Progenitor cell of endocrine pancreas (in vitro differentiated cells): Measurements from ENCODE around the gene THOP1. TPM values are rescaled to one million over a fixed set of nuclear protein-coding genes. Genes with fewer than 3 reads are reported as not detected.

ENCODE experiments used
- DNase-seq: peaks from one replicate; pipeline ENCODE4 v3.0.0; 2021; ENCODE audit warnings: low spot score; ENCODE audit not compliant: unreplicated experiment
- H3K27ac Mint-ChIP-seq: 2 replicates; pipeline ENCODE4 v1.8.0; 2021; ENCODE audit warnings: mild to moderate bottlenecking, moderate library complexity, mixed read lengths
- H3K27me3 Mint-ChIP-seq: 2 replicates; pipeline ENCODE4 v1.8.0; 2021; ENCODE audit warnings: mixed read lengths
- H3K36me3 Mint-ChIP-seq: 2 replicates; pipeline ENCODE4 v1.8.0; 2022; ENCODE audit warnings: mixed read lengths; ENCODE audit not compliant: insufficient read depth
- H3K4me1 Mint-ChIP-seq: 2 replicates; pipeline ENCODE4 v1.8.0; 2021; ENCODE audit warnings: low read depth, mixed read lengths
- H3K4me3 Mint-ChIP-seq: 2 replicates; pipeline ENCODE4 v1.8.0; 2021; ENCODE audit warnings: low read depth, mild to moderate bottlenecking, moderate library complexity, mixed read lengths
- H3K9me3 Mint-ChIP-seq: 2 replicates; pipeline ENCODE4 v1.8.0; 2021; ENCODE audit warnings: low read depth, mixed read lengths
- CTCF ChIP-seq: fragments of 200-600 bp; sonication (generic); IDR thresholded peaks from one replicate; pipeline ENCODE4 v1.5.0; 2021; ENCODE audit warnings: antibody characterized with exemption, mild to moderate bottlenecking; ENCODE audit not compliant: unreplicated experiment
- total RNA-seq: library from RNA; stranded (reverse); gene quantifications from 2 replicates; pipeline ENCODE4 v1.2.1, GENCODE V29; 2021

THOP1 gene
- total RNA-seq, 1 donor from 2014 or later = 108 TPM

DNA sequence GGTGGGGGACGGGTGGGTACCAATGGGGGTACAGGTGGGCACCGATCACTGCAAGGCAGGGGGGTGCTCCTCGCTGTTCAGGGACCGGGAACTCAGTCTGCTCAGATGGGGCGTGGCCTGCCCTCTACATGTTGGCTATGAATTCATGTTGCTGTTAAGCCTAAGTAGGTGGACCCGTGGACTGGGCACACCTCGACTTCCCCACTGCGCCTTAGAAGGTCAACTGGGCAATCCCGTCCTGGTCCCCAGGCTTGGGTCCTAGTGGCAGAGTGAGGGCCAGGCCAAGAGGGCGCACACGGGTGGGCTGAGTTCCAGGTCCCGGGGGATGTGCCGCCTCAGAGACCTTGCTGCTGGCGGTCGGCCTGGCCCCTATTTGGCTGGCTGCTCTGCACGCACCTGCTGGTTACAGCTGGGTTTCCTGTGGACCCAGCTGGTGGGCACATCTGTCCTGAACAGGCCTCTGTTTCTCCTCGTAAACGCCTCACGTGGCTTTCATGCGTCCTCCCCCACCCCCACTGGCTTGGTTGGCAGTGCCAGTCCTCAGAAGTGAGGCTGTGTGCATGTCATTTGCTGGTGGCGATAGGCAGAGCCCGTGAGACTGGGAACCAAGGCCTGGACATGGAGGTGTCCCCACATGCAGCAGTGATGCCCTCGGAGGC, 20.8 kb downstream of the THOP1 start:
- no peak for DNase-seq
- H3K27ac Mint-ChIP-seq = no peak overlapping the region
- H3K4me1 Mint-ChIP-seq = no peaks in the 10 kb centered on the region
- H3K4me3 Mint-ChIP-seq = no peak overlapping the region
- peaks cover 12% of the 10 kb centered on the region for H3K36me3 Mint-ChIP-seq
- no peaks in the 10 kb centered on the region for H3K27me3 Mint-ChIP-seq
- H3K9me3 Mint-ChIP-seq = no peaks in the 10 kb centered on the region
- TF ChIP-seq CTCF = no peak

GRCh38 chr19:2806736-2807378, 21.6 kb downstream of the THOP1 start:
- Mint-ChIP-seq H3K36me3 (peaks cover 12% of the 10 kb centered on the region), H3K4me1 (no peaks in the 10 kb centered on the region), H3K4me3 (no peak overlapping the region), H3K9me3 (no peaks in the 10 kb centered on the region), H3K27ac (no peak overlapping the region), H3K27me3 (no peaks in the 10 kb centered on the region)
- no peak for DNase-seq
- TF ChIP-seq CTCF = no peak

GRCh38 chr19:2807379-2808128, 22.3 kb downstream of the THOP1 start:
- no peak for DNase-seq
- Mint-ChIP-seq H3K27ac (no peak overlapping the region), H3K4me3 (no peak overlapping the region), H3K27me3 (no peaks in the 10 kb centered on the region), H3K4me1 (no peaks in the 10 kb centered on the region), H3K36me3 (peaks cover 11% of the 10 kb centered on the region), H3K9me3 (no peaks in the 10 kb centered on the region)
- no peak for TF ChIP-seq CTCF

DNA sequence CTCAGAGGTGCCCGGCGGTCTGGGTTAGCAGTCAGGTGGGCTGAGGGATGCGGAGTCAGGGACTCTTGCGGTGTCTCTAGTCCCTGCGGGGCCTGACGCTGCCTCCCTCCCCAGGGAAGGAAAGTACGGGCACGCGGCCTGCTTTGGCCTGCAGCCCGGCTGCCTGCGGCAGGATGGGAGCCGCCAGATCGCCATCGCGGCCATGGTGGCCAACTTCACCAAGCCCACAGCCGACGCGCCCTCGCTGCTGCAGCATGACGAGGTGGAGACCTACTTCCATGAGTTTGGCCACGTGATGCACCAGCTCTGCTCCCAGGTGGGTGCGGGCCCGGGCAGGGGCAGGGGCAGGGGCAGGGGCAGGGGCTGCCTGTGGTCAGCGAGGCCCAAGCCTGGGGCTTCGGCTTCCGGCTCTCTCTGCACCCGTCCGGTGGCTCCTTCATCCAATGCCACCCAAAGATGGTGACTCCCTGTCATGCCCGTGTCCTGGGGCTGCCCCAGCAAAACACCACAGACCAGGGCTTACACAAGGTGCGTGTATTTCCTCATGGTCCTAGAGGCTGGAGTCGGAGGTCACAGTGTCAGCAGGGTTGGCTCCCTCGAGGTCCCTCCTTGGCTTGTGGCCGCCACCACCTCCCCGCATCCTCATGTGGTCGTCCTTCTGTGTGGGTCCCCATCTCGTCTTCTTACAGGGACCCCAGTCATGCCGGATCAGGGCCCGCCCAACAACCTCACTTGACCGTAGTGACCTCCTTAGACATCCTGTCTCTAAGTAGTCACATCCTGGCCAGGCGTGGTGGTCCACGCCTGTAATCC, 23.0 kb downstream of the THOP1 start:
- Mint-ChIP-seq H3K27ac (no peak overlapping the region), H3K4me1 (no peaks in the 10 kb centered on the region), H3K36me3 (peaks cover 7% of the 10 kb centered on the region), H3K9me3 (no peaks in the 10 kb centered on the region), H3K4me3 (no peak overlapping the region), H3K27me3 (no peaks in the 10 kb centered on the region)
- no peak for DNase-seq
- no peak for TF ChIP-seq CTCF
